ENCODE measurements around the gene MYBPC2.

DNA sequence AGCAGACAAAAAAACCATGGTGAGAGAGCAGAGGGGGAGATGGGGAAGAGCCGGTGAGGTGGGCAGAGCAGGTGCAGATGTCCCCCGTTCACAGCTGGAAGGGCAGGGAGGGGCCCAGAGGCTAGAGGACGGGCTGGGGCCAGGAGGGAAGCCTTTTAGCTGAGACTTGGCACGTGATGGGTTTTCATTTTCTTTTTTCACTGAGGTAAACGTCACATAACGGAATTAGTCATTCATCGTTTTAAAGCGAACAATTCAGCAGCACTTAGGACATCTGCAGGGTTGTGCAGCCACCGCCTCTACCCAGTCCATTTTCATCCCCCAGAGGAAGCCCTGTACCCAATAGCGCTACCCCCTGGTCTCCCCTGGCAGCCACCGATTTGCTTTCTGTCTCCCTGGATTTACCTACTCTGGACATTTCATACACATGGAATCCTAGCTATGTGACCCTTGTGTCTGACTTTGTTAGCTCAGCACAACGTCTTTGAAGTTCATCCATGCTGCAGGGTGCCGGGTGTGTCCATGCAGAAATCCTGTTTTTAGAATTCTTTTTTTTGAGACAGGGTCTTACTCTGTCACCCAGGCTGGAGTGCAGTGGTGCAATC is 27.6 kb downstream of the MYBPC2 start:
- no peak for TF ChIP-seq EZH2 (IDR thresholded peaks at IDR 0.05; ENCODE audit: insufficient read depth, low read length)
- TF ChIP-seq, protein P1, sequence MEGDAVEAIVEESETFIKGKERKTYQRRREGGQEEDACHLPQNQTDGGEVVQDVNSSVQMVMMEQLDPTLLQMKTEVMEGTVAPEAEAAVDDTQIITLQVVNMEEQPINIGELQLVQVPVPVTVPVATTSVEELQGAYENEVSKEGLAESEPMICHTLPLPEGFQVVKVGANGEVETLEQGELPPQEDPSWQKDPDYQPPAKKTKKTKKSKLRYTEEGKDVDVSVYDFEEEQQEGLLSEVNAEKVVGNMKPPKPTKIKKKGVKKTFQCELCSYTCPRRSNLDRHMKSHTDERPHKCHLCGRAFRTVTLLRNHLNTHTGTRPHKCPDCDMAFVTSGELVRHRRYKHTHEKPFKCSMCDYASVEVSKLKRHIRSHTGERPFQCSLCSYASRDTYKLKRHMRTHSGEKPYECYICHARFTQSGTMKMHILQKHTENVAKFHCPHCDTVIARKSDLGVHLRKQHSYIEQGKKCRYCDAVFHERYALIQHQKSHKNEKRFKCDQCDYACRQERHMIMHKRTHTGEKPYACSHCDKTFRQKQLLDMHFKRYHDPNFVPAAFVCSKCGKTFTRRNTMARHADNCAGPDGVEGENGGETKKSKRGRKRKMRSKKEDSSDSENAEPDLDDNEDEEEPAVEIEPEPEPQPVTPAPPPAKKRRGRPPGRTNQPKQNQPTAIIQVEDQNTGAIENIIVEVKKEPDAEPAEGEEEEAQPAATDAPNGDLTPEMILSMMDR (IDR thresholded peaks at IDR 0.05; ENCODE audit: insufficient read depth, low read depth, low read length) = peak; percentile 13
